GM12891 (cell line): ENCODE data around the gene FAF1.

Experiments used
- POLR2A ChIP-seq: IDR thresholded peaks from 2 replicates; pipeline ENCODE4 v1.6.1; 2011; ENCODE audit warnings: low read depth, low read length, control low read depth
- POLR2AphosphoS5 ChIP-seq: IDR thresholded peaks from 2 replicates; pipeline ENCODE4 v1.6.1; 2011; ENCODE audit warnings: low read depth, low read length, control low read depth
- SPI1 ChIP-seq: IDR thresholded peaks from 2 replicates; pipeline ENCODE4 v1.6.1; 2011; ENCODE audit warnings: low read depth, low read length, control low read depth
- TAF1 ChIP-seq: IDR thresholded peaks from 2 replicates; pipeline ENCODE4 v1.6.1; 2011; ENCODE audit warnings: low read depth, low read length, control low read depth

DNA sequence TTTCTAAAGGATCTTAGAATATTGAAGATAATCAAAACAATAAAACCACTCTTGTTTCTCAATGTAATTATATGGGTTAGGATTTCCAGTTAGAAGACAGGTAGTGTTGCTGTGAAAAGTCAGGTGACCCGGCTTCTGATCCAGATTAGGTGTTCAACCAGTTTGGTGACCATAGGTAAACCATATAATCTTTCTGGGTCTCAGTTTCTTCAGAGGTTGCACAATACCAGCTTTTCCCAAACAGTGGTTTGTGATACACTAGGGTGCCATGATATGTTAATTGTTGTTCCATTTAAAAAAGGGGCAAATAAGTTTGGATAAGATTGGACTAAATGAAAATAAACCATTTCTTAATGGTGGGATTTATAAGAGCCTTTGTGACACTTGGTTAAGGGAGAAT is 472.3 kb downstream of the FAF1 start:
- TF ChIP-seq POLR2A (no peak), POLR2AphosphoS5 (no peak), SPI1 (no peak), TAF1 (no peak)
